Neural progenitor cell (in vitro differentiated cells): Measurements from ENCODE around the gene ADGRD2. TPM values are rescaled to one million over a fixed set of nuclear protein-coding genes. Genes with fewer than 3 reads are reported as not detected.

ENCODE experiments used
- DNase-seq: peaks from one replicate; pipeline ENCODE4 v3.0.0-alpha.2; 2016; ENCODE audit warnings: low spot score
- H2AFZ ChIP-seq: fragments of 200-600 bp; sonication (generic); replicated peaks from 2 replicates; pipeline ENCODE4 v1.6.1; 2016; ENCODE audit warnings: antibody characterized with exemption
- H3F3A ChIP-seq: fragments of 200-600 bp; sonication (generic); 2 replicates; pipeline ENCODE4 v1.6.1; 2016; ENCODE audit warnings: antibody characterized with exemption, low read depth
- H3K27ac ChIP-seq: fragments of 200-600 bp; sonication (generic); 2 replicates; pipeline ENCODE4 v1.5.1; 2016; ENCODE audit warnings: mild to moderate bottlenecking
- H3K27me3 ChIP-seq: fragments of 200-600 bp; sonication (generic); 2 replicates; pipeline ENCODE4 v1.6.1; 2016; ENCODE audit warnings: mild to moderate bottlenecking, moderate library complexity
- H3K36me3 ChIP-seq: fragments of 200-600 bp; sonication (generic); 2 replicates; pipeline ENCODE4 v1.5.1; 2016
- H3K4me1 ChIP-seq: fragments of 200-600 bp; sonication (generic); 2 replicates; pipeline ENCODE4 v1.6.1; 2016; ENCODE audit warnings: mixed run types
- H3K4me2 ChIP-seq: fragments of 200-600 bp; sonication (generic); 2 replicates; pipeline ENCODE4 v1.6.1; 2016
- H3K4me3 ChIP-seq: fragments of 200-600 bp; sonication (generic); 2 replicates; pipeline ENCODE4 v1.5.1; 2016
- H3K79me2 ChIP-seq: fragments of 200-600 bp; sonication (generic); 2 replicates; pipeline ENCODE4 v1.6.1; 2016; ENCODE audit warnings: low read depth
- H3K9ac ChIP-seq: fragments of 200-600 bp; sonication (generic); 2 replicates; pipeline ENCODE4 v1.6.1; 2016
- H3K9me3 ChIP-seq: fragments of 200-600 bp; sonication (generic); 2 replicates; pipeline ENCODE4 v1.5.1; 2016; ENCODE audit warnings: low read depth
- H4K20me1 ChIP-seq: fragments of 200-600 bp; sonication (generic); 2 replicates; pipeline ENCODE4 v1.6.1; 2016; ENCODE audit warnings: low read depth
- H3K27ac Mint-ChIP-seq: 3 replicates; pipeline ENCODE4 v1.8.0; 2021; ENCODE audit warnings: mixed read lengths
- H3K27me3 Mint-ChIP-seq: 2 replicates; pipeline ENCODE4 v1.8.0; 2022; ENCODE audit warnings: low read depth, mild to moderate bottlenecking, inconsistent platforms, moderate library complexity, mixed read lengths; ENCODE audit not compliant: insufficient read depth
- H3K36me3 Mint-ChIP-seq: 3 replicates; pipeline ENCODE4 v1.8.0; 2021; ENCODE audit warnings: mixed read lengths
- H3K4me1 Mint-ChIP-seq: 3 replicates; pipeline ENCODE4 v1.8.0; 2021; ENCODE audit warnings: mixed read lengths
- H3K4me3 Mint-ChIP-seq: 3 replicates; pipeline ENCODE4 v1.8.0; 2021; ENCODE audit warnings: mild to moderate bottlenecking, moderate library complexity, mixed read lengths
- H3K9me3 Mint-ChIP-seq: 3 replicates; pipeline ENCODE4 v1.8.0; 2020; ENCODE audit warnings: mixed read lengths
- CTCF ChIP-seq: fragments of 200-600 bp; sonication (generic); IDR thresholded peaks from 2 replicates; pipeline ENCODE4 v1.5.1; 2017; ENCODE audit warnings: antibody characterized with exemption, mild to moderate bottlenecking
- EZH2 ChIP-seq: fragments of 200-600 bp; sonication (generic); IDR thresholded peaks from 2 replicates; pipeline ENCODE4 v1.6.1; 2017; ENCODE audit warnings: antibody characterized with exemption, mild to moderate bottlenecking, moderate library complexity
- EZH2phosphoT487 ChIP-seq: fragments of 200-600 bp; sonication (generic); IDR thresholded peaks from 2 replicates; pipeline ENCODE4 v1.6.1; 2017; ENCODE audit warnings: antibody characterized with exemption
- total RNA-seq: library from RNA; depleted of rRNA; stranded (reverse); fragments of >200 nt; gene quantifications from 2 replicates; pipeline ENCODE4 v1.2.3, GENCODE V29; 2015; ENCODE audit warnings: low replicate concordance

Gene ADGRD2
- total RNA-seq, 1 donor from 2014 or later, result 0.13 TPM

- Mint-ChIP-seq H3K27me3 (peaks cover 20% of the 10 kb centered on the region), H3K4me1 (no peaks in the 10 kb centered on the region), H3K27ac (no peak overlapping the region), H3K9me3 (no peaks in the 10 kb centered on the region), H3K4me3 (no peak overlapping the region), H3K36me3 (no peaks in the 10 kb centered on the region)
- Histone ChIP-seq H3K4me2 (no peak overlapping the region), H3K9ac (no peak overlapping the region), H3K36me3 (no peaks in the 10 kb centered on the region), H2AFZ (no peak overlapping the region), H3K27ac (no peak overlapping the region), H3K4me3 (no peak overlapping the region), H3K9me3 (no peaks in the 10 kb centered on the region), H3K79me2 (no peaks in the 10 kb centered on the region), H3F3A (no peaks in the 10 kb centered on the region), H4K20me1 (no peaks in the 10 kb centered on the region), H3K4me1 (no peaks in the 10 kb centered on the region), H3K27me3 (no peaks in the 10 kb centered on the region)
- TF ChIP-seq EZH2phosphoT487, result no peak
- no peak for TF ChIP-seq EZH2
- DNase-seq, result no peak
These were observed 10.5 kb upstream of the ADGRD2 start for GRCh38 chr9:124439686-124440243.

- no peak for DNase-seq
- Histone ChIP-seq H2AFZ (no peak overlapping the region), H3K9me3 (no peaks in the 10 kb centered on the region), H3K4me1 (no peaks in the 10 kb centered on the region), H3K4me3 (no peak overlapping the region), H3K79me2 (no peaks in the 10 kb centered on the region), H3K36me3 (no peaks in the 10 kb centered on the region), H3K9ac (no peak overlapping the region), H4K20me1 (no peaks in the 10 kb centered on the region), H3K27me3 (no peaks in the 10 kb centered on the region), H3F3A (peaks cover 8% of the 10 kb centered on the region), H3K27ac (no peak overlapping the region), H3K4me2 (no peak overlapping the region)
- no peaks in the 10 kb centered on the region for H3K4me1 Mint-ChIP-seq
- no peak for TF ChIP-seq EZH2
- TF ChIP-seq CTCF, result no peak
- no peak for TF ChIP-seq EZH2phosphoT487
- H3K27me3 Mint-ChIP-seq, result peaks cover 19% of the 10 kb centered on the region
- no peaks in the 10 kb centered on the region for H3K9me3 Mint-ChIP-seq
- no peaks in the 10 kb centered on the region for H3K36me3 Mint-ChIP-seq
- no peak overlapping the region for H3K4me3 Mint-ChIP-seq
- H3K27ac Mint-ChIP-seq, result no peak overlapping the region
These were observed 9.5 kb upstream of the ADGRD2 start for GRCh38 chr9:124440786-124441185.

GRCh38 chr9:124441291-124441690 is 9.0 kb upstream of the ADGRD2 start:
- Histone ChIP-seq H3K4me1 (no peaks in the 10 kb centered on the region), H3K36me3 (no peaks in the 10 kb centered on the region), H3K79me2 (no peaks in the 10 kb centered on the region), H3K27me3 (no peaks in the 10 kb centered on the region), H3K9ac (no peak overlapping the region), H4K20me1 (no peaks in the 10 kb centered on the region), H3F3A (peaks cover 8% of the 10 kb centered on the region), H2AFZ (no peak overlapping the region), H3K4me3 (no peak overlapping the region), H3K27ac (no peak overlapping the region), H3K4me2 (no peak overlapping the region), H3K9me3 (no peaks in the 10 kb centered on the region)
- Mint-ChIP-seq H3K4me1 (no peaks in the 10 kb centered on the region), H3K9me3 (no peaks in the 10 kb centered on the region), H3K4me3 (no peak overlapping the region), H3K36me3 (no peaks in the 10 kb centered on the region), H3K27ac (no peak overlapping the region), H3K27me3 (peaks cover 19% of the 10 kb centered on the region)
- DNase-seq, result no peak
- TF ChIP-seq CTCF (no peak), EZH2 (no peak), EZH2phosphoT487 (no peak)

- H3K27me3 Mint-ChIP-seq, result peaks cover 23% of the 10 kb centered on the region
- no peak overlapping the region for H3K4me3 Mint-ChIP-seq
- no peak overlapping the region for H3K4me3 ChIP-seq
- H3K36me3 ChIP-seq, result no peaks in the 10 kb centered on the region
- no peak overlapping the region for H2AFZ ChIP-seq
- H4K20me1 ChIP-seq, result no peaks in the 10 kb centered on the region
- no peak overlapping the region for H3K4me2 ChIP-seq
- no peak for TF ChIP-seq CTCF
- no peak for TF ChIP-seq EZH2
- no peak for TF ChIP-seq EZH2phosphoT487
- no peaks in the 10 kb centered on the region for H3K4me1 ChIP-seq
- H3K9me3 ChIP-seq, result no peaks in the 10 kb centered on the region
- H3K27ac Mint-ChIP-seq, result no peak overlapping the region
- H3K79me2 ChIP-seq, result no peaks in the 10 kb centered on the region
- H3K27me3 ChIP-seq, result no peaks in the 10 kb centered on the region
- no peaks in the 10 kb centered on the region for H3K4me1 Mint-ChIP-seq
- peaks cover 11% of the 10 kb centered on the region for H3F3A ChIP-seq
- DNase-seq, result no peak
- no peak overlapping the region for H3K27ac ChIP-seq
- H3K9me3 Mint-ChIP-seq, result no peaks in the 10 kb centered on the region
- no peaks in the 10 kb centered on the region for H3K36me3 Mint-ChIP-seq
- no peak overlapping the region for H3K9ac ChIP-seq
These were observed 7.9 kb upstream of the ADGRD2 start for GRCh38 chr9:124442379-124442778.
